Measurements from ENCODE around the gene MAFF.

The MAFF gene

GRCh38 chr22:38250643-38251340, 49.0 kb downstream of the MAFF start:
- DNase-seq = no peak

DNA sequence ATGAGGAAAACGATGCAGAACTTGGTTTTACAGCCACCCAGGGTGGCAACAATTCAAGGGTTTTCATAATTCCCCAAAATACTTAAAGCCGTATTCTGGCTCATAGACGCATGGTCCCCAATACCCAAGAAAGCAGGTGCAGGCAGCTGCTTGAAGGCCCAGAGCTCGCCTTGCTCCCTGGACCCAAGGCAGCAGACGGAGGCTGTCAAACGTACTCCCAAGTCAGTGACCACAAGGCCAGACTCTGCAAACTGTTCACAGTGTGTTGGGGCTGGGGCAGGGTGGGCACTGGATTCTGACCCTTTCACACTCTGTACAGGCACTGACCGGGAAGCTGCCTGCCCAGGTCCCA, 49.5 kb downstream of the MAFF start:
- DNase-seq = no peak

DNA sequence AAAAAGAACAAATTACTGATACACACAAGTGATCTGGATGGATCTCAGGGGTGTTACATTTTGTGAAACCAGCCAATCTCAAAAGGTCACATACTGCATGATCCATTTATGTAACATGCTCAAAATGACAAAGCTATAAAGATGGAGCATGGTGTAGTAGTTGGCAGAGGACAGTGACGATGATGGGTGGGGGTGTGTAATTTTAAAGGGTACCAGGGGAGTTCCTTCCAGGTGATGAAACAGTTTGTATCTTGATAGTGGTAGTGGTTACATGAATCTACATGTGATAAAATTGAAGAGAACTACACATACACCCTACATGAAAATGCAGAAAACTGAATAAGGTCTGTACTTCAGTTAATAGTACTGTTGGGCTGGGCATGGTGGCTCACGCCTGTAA, 53.9 kb downstream of the MAFF start:
- no peak for DNase-seq

- DNase-seq = no peak
These were observed 55.4 kb downstream of the MAFF start for GRCh38 chr22:38257181-38257580.

DNA sequence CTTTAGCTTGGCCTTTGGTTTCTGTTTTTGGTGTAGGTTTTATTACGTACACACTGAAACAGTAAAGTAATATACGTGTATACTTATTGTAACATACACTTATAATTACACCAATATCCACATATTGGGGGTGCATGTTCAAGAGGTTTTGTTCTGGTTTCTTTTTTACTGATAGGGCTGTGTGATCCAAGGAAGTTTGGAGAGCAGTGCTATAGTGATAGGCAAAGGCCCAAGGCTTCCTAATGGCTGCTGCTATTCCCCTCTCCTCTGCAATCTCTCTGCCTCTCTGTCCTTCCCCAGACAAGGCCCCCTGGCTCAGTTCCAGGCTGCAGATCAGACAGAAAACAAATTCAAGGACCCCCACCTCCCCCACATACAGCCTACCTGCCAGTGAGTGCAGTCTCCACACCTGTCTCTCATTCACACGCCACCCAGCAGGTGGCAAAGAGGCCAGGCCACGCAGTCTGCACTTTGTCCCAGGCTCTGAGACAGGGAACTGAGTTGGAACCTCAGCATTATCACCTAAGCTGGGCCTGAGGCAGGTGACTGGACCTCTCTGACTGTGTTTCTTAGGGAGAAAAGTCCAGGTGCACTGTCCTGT, 56.0 kb downstream of the MAFF start:
- peak; percentile 15 for DNase-seq

DNA sequence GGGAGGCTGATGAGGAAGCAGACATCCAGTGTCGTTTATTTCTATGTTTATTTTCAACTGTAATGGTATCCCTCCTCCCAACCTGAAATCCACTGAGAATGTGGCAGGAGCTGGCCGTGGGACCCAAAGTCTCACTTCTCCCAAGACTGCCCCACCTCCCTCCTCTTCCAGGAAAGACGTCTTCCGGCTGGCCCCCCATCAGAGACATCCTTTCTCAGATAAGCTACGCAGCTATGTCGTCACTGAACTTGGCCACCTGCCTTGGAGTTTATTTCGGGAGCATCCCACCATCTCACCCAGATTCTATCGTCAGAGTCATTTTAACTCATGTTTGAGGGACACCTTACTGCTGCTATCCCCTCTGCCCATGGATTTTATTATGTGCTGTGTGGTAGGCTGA, 57.1 kb downstream of the MAFF start:
- DNase-seq = no peak

- DNase-seq = no peak
These were observed 57.6 kb downstream of the MAFF start for GRCh38 chr22:38259370-38259769.

DNA sequence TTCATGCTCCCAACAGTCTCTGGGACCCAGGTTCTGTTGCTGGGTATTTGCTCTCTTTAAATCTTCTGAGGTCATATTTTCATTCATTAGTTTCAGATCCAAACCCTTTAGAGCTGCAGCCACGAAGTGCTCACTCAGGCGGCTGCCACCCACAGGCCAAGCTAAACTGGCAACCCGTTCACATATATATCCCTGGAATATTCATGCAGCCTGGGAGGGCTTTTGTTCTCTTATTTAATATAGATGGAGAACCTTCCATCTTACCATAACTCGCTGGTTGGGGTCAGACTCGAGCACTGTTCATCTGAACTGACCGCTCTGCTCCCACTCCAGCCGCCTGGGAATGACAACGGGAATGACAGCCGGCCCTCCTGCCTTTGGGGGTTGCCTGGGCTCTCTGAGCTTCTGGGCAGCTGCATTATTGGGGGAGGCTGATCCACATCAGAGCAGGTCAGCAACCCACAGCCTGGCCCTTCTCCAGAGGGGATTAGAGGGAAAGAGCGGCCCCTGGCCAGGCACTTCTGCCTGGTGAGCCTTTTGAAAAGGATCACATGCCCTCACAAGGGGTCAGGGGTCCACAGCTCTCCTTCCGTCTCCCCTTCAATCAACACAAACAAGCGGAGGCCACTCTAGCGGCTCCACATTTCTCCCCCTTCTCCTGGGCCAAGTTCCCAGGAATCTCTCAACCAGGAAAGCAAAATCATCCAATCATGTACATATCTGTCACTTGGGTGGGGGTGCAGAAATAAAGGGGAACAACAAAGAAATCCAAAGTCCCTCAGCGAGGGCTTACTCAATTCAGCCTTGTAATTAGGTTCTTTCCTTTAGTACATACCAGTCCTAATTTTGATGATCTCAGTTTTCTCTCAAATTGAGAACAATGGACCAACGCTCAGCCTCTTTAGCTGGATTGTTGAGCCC, 59.2 kb downstream of the MAFF start:
- no peak for DNase-seq

DNA sequence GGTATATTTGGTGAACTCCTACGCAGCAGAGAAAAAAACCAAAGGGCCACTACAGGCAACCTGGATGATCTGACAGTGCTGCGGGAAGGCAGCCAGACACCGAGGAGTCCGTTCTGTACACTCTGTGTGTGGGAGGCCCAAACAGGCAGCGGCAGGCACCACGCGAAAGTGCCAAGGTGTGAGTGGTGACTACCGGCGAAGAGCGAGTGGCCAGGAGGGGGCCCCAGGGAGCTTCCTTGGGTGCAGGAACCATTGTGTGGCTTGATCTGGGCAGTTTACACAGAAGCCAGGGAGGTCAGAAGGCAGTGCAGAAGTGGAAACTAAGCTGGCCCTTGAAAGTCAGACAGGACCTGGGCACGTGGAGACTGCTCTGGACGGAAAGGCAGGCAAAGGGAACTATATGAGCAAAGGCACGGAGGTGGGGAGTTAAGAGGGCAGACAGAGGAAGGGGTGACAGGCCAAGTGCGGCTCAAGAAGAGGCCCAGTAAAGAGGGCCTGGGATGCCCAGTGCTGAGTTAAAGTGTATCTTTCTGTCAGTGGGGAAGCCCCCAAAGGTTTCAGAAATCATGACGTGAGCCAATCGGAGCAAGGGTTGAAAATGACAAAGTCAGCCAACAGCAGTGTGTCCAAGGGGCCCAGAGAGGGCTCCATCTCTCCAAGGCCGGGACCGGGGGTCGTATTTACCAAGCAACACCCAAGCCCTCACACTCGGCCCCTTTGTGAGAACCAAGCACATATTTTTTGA, 60.4 kb downstream of the MAFF start:
- no peak for DNase-seq

GRCh38 chr22:38264322-38264843, 62.6 kb downstream of the MAFF start:
- DNase-seq = no peak

Measured in SHP77 treated with DMSO at 0.1 percent for 48 hours (cell line).